ENCODE measurements around the gene EFCAB6. TPM values are rescaled to one million over a fixed set of nuclear protein-coding genes. Genes with fewer than 3 reads are reported as not detected.

Gene EFCAB6
- total RNA-seq, 1 donor from 2014 or later = 1.8 TPM

DNA sequence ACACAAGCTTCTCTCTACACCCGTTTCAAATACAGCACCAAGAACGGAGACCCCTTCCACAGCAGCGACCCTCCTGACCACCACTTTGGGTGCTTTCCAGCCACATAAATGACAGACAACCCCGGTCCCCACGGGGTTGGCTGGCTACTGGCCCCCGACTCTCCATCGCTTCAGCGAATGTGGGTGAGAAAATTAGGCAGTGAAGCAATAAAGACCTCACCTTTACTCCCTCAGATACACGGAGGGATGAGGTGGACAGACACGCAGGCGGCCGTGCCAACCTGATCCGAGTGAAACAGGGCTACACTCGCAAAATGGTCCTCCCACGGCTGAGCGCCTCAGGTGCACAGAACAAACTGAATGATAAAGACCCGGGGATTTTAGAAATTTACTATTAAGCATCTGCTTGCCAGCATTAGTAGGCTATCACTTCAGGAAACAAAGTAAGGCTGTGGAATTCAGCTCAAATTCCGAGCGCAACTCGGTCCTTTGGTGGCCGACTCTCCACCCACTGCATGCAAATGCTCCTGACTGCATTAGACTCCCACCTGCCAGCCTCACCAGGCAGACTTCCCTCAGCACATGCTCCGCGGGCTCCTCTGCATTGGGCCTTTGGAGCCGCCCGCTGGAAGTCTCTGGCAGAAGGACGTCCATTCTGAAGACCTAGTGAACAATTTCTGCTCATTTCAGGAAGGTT lies 12.8 kb upstream of the EFCAB6 start:
- no peaks in the 10 kb centered on the region for H3K9me3 ChIP-seq (replicated peaks)
- H3K4me1 ChIP-seq = peaks cover 15% of the 10 kb centered on the region
- peaks cover 51% of the 10 kb centered on the region for H3K27me3 ChIP-seq (ENCODE audit: low read depth)
- H3K27ac ChIP-seq (replicated peaks) = no peak overlapping the region
- no peak for DNase-seq
- H3K36me3 ChIP-seq = no peaks in the 10 kb centered on the region
- TF ChIP-seq, protein P1, sequence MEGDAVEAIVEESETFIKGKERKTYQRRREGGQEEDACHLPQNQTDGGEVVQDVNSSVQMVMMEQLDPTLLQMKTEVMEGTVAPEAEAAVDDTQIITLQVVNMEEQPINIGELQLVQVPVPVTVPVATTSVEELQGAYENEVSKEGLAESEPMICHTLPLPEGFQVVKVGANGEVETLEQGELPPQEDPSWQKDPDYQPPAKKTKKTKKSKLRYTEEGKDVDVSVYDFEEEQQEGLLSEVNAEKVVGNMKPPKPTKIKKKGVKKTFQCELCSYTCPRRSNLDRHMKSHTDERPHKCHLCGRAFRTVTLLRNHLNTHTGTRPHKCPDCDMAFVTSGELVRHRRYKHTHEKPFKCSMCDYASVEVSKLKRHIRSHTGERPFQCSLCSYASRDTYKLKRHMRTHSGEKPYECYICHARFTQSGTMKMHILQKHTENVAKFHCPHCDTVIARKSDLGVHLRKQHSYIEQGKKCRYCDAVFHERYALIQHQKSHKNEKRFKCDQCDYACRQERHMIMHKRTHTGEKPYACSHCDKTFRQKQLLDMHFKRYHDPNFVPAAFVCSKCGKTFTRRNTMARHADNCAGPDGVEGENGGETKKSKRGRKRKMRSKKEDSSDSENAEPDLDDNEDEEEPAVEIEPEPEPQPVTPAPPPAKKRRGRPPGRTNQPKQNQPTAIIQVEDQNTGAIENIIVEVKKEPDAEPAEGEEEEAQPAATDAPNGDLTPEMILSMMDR (IDR thresholded peaks at IDR 0.05; ENCODE audit: borderline replicate concordance) = no peak
- no peak overlapping the region for H3K4me3 ChIP-seq
- intact Hi-C loops (cut with micrococcal nuclease) = no loop called here

DNA sequence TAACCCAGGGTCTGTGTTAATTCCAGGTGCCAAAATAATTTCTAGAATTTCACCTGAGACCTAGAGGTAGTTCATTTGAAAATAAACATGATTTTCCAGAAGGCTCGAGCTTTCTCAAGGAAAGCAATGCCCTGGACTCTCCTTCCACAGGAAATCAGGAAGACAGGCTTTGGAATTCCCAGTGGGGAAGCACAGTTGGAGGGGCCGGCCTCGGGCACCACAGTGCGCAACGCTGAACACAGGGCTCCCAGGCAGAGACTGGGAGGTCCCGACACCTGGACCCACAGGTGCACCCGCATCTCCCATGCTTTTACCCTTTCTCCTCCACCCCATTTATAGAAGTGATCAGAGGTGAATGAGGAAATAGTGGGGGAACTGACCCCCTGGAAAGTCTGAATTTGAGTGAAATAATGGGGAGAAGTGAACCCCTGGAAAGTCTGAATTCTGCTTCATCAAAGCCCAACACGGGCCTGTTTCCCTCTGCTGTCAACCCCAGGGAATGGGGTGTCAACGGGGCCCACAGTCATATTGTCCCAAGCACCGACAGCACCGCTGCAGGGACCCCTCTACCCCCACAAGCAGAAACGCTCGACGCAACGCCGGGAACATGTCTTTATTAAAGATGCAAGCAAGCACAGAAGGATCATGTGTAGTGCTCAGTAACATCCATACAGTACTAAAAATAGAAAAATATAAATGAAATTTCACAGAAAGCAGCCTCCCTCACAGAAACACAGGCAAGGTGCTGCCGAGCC lies 12.0 kb upstream of the EFCAB6 start:
- intact Hi-C loops (cut with micrococcal nuclease) = no loop called here
- Histone ChIP-seq H3K27ac (replicated peaks) (no peak overlapping the region), H3K4me3 (no peak overlapping the region), H3K36me3 (no peaks in the 10 kb centered on the region), H3K27me3 (ENCODE audit: low read depth) (peaks cover 52% of the 10 kb centered on the region), H3K4me1 (peaks cover 7% of the 10 kb centered on the region), H3K9me3 (replicated peaks) (no peaks in the 10 kb centered on the region)
- DNase-seq = no peak
- TF ChIP-seq, protein P1 (IDR thresholded peaks at IDR 0.05; ENCODE audit: borderline replicate concordance) = no peak

DNA sequence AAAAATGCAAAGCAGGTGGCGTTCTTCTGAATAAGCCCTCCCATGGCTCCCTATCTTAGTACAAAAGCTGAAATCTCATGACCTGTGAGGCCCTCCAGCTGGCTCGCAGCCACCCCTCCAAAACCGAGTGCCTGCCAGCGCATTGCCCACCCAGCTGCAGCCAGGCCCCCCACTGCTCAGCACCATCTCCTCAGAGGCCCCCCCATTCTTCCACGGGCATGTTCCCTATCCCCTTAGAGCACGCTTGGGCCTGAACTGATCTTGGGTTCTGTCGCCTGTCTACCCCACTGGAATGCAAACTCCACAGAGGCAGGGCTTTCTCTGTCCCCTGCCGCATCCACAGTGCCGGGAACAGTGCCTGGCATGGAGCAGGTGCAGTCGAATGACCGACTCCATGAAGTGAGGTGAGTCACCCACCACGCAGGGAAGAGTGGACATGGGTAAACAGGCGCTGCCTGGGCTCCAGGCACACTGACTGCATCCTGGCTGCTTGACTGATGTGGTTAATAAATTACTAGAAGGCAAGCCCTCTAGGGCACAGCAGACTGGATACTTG lies 11.3 kb upstream of the EFCAB6 start:
- Histone ChIP-seq H3K36me3 (no peaks in the 10 kb centered on the region), H3K4me3 (no peak overlapping the region), H3K9me3 (replicated peaks) (no peaks in the 10 kb centered on the region), H3K4me1 (peaks cover under 1% of the 10 kb centered on the region), H3K27ac (replicated peaks) (no peak overlapping the region), H3K27me3 (ENCODE audit: low read depth) (peaks cover 49% of the 10 kb centered on the region)
- DNase-seq = no peak
- TF ChIP-seq, protein P1 (IDR thresholded peaks at IDR 0.05; ENCODE audit: borderline replicate concordance) = no peak
- intact Hi-C loops (cut with micrococcal nuclease) = no loop called here

DNA sequence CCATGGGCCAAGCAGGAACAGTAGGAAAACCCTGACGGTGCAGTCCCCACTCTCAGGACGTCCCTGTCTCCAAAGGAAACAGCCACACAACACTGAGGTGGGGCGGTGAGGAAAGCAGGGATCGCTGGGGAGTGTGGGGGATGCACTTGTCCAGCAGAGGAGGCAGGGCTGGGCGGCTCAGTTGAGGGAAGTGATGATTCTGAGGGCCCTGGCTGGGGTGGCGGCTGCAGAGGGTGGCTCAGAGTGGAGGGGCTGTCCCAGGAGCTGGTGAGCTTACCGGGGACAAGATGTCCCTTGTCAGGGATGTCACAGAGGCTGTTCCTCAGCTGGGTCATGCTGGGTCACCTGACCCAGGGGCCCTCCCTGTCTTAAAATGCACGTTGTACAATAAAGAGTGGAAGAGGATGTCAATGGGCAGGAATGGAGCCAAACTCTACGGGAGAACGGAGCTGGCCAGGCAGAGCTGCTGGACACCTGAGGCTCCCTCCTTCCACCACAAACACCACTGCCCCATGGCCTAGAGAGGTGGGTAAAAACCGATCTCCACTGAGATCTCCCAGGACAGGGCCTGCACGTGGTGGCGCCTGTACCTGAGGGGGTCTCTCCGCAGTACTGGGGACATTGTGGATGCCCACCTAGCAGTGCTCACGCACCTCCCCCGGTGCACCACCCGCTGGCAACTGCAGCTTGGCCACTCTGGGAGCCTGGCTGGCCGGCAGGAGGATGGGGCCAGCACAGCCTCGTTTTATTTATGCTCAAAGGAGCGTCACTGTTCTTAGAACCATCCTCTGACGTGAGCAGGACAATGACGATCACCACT lies 9.7 kb upstream of the EFCAB6 start:
- Histone ChIP-seq H3K4me1 (no peaks in the 10 kb centered on the region), H3K4me3 (no peak overlapping the region), H3K27me3 (ENCODE audit: low read depth) (peaks cover 49% of the 10 kb centered on the region), H3K27ac (replicated peaks) (no peak overlapping the region), H3K9me3 (replicated peaks) (no peaks in the 10 kb centered on the region), H3K36me3 (no peaks in the 10 kb centered on the region)
- no peak for DNase-seq
- intact Hi-C loops (cut with micrococcal nuclease) = no loop called here
- TF ChIP-seq, protein P1 (IDR thresholded peaks at IDR 0.05; ENCODE audit: borderline replicate concordance) = no peak

DNA sequence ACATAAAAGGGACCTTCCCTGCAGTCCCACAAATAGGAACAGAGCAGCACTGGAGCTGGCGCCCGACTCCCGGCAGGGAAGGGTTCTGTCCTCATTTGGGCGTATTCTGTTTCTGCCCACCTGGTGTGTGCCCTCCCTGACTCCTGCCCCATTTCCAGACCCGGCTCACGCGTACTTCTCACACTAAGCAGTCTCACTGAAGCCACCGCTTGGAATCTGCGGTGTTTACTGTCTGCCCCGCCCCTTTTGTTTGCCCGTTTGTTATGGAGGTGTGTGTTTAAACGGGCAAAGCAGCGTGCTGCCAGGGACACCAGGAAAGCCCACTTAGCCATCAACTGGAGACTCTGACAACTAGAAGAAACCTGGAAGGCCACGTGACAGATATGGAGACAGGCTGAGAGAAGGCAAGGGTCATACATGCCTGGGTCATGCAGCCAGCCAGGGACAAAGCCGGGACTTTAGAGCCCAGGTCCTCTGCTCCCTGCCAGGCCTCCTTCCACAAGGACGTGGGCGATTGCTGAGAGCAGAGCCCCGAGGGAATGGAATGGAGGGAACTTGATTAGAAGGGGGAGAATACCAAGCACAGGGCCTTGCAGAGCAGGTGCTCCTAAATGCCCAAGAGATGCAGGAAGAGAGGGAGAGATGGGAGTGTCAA lies 8.7 kb upstream of the EFCAB6 start:
- no peak overlapping the region for H3K27ac ChIP-seq (replicated peaks)
- intact Hi-C loops (cut with micrococcal nuclease) = no loop called here
- peaks cover 49% of the 10 kb centered on the region for H3K27me3 ChIP-seq (ENCODE audit: low read depth)
- H3K9me3 ChIP-seq (replicated peaks) = no peaks in the 10 kb centered on the region
- no peak for DNase-seq
- TF ChIP-seq, protein P1 (IDR thresholded peaks at IDR 0.05; ENCODE audit: borderline replicate concordance) = no peak
- H3K4me1 ChIP-seq = no peaks in the 10 kb centered on the region
- H3K36me3 ChIP-seq = no peaks in the 10 kb centered on the region
- no peak overlapping the region for H3K4me3 ChIP-seq
